HG03095 (cell line): ENCODE results near the gene NRBF2.

ENCODE experiments used
- ATAC-seq: cut with Tn5 transposase; IDR thresholded peaks from one replicate; pipeline ENCODE4 v1.9.1; 2021; ENCODE audit warnings: moderate library complexity; ENCODE audit not compliant: unreplicated experiment

Gene NRBF2

GRCh38 chr10:63157845-63158624, 24.9 kb downstream of the NRBF2 start:
- peak; percentile 70 for ATAC-seq

- no peak for ATAC-seq
Measured at GRCh38 chr10:63161592-63161991, 28.5 kb downstream of the NRBF2 start.

- no peak for ATAC-seq
Measured at GRCh38 chr10:63164166-63164623, 31.1 kb downstream of the NRBF2 start.

GRCh38 chr10:63165249-63165648, 32.1 kb downstream of the NRBF2 start:
- ATAC-seq, result no peak

GRCh38 chr10:63166742-63167258, 33.7 kb downstream of the NRBF2 start:
- peak; percentile 45 for ATAC-seq

- no peak for ATAC-seq
Measured at GRCh38 chr10:63168821-63169462, 35.8 kb downstream of the NRBF2 start.

GRCh38 chr10:63169624-63170023, 36.5 kb downstream of the NRBF2 start:
- ATAC-seq, result no peak

- ATAC-seq, result no peak
Measured at GRCh38 chr10:63171255-63171855, 38.2 kb downstream of the NRBF2 start.

GRCh38 chr10:63171926-63172325, 38.8 kb downstream of the NRBF2 start:
- no peak for ATAC-seq

GRCh38 chr10:63173468-63174232, 40.5 kb downstream of the NRBF2 start:
- ATAC-seq, result peak; percentile 98

GRCh38 chr10:63175534-63175933, 42.4 kb downstream of the NRBF2 start:
- ATAC-seq, result no peak

- ATAC-seq, result no peak
Measured at GRCh38 chr10:63192826-63193225, 59.7 kb downstream of the NRBF2 start.

- ATAC-seq, result no peak
Measured at GRCh38 chr10:63197344-63198092, 64.4 kb downstream of the NRBF2 start.

GRCh38 chr10:63199716-63200115, 66.6 kb downstream of the NRBF2 start:
- no peak for ATAC-seq

- no peak for ATAC-seq
Measured at GRCh38 chr10:63200431-63200830, 67.3 kb downstream of the NRBF2 start.

GRCh38 chr10:63201118-63201517, 68.0 kb downstream of the NRBF2 start:
- no peak for ATAC-seq
